NCI-H2227 treated with DMSO at 0.1 percent for 48 hours (cell line): ENCODE measurements around the gene ACSF2.
"Not testable (repeated sequence)": the region's sequence is repeated elsewhere in the genome, so short reads cannot be mapped to it uniquely, and the experiment has no call there.

Experiments used
- DNase-seq: peaks from one replicate; lab custom pipeline; 2025; lab: John Stamatoyannopoulos, UW

ACSF2 gene

GRCh38 chr17:50425682-50426471 lies at the start of gene ACSF2:
Gene ACSF2, plus strand, starts transcription at chr17:50426218. Its CDS starts 44 bp downstream, at chr17:50426262.
- no peak for DNase-seq

- no peak for DNase-seq
Observed at GRCh38 chr17:50379351-50380132, 46.5 kb upstream of the ACSF2 start.

- DNase-seq = no peak
Observed at GRCh38 chr17:50380369-50381259, 45.4 kb upstream of the ACSF2 start.

GRCh38 chr17:50381260-50381815 lies 44.7 kb upstream of the ACSF2 start:
- no peak for DNase-seq

GRCh38 chr17:50381920-50382319 lies 44.1 kb upstream of the ACSF2 start:
- DNase-seq = no peak

GRCh38 chr17:50382931-50383330 lies 43.1 kb upstream of the ACSF2 start:
- no peak for DNase-seq

- DNase-seq = no peak
Observed at GRCh38 chr17:50386510-50386909, 39.5 kb upstream of the ACSF2 start.

GRCh38 chr17:50388728-50389127 lies 37.3 kb upstream of the ACSF2 start:
- DNase-seq = no peak

GRCh38 chr17:50389534-50389933 lies 36.5 kb upstream of the ACSF2 start:
- DNase-seq = no peak

- DNase-seq = no peak
Observed at GRCh38 chr17:50392621-50393020, 33.4 kb upstream of the ACSF2 start.

- DNase-seq = no peak
Observed at GRCh38 chr17:50393700-50394099, 32.3 kb upstream of the ACSF2 start.

- no peak for DNase-seq
Observed at GRCh38 chr17:50394711-50395110, 31.3 kb upstream of the ACSF2 start.

GRCh38 chr17:50396261-50397110 lies 29.5 kb upstream of the ACSF2 start:
- no peak for DNase-seq

GRCh38 chr17:50397111-50397918 lies 28.7 kb upstream of the ACSF2 start, which contains the start of gene LRRC59:
Gene LRRC59, minus strand, starts transcription at chr17:50397523. Its CDS starts 206 bp downstream, at chr17:50397317.
- peak; percentile 78 for DNase-seq

- DNase-seq = no peak
Observed at GRCh38 chr17:50397919-50398285, 28.1 kb upstream of the ACSF2 start.

- not testable (repeated sequence) for DNase-seq
Observed at GRCh38 chr17:50398672-50399071, 27.3 kb upstream of the ACSF2 start.

GRCh38 chr17:50399591-50399990 lies 26.4 kb upstream of the ACSF2 start:
- DNase-seq = not testable (repeated sequence)

- DNase-seq = not testable (repeated sequence)
Observed at GRCh38 chr17:50405351-50405750, 20.7 kb upstream of the ACSF2 start.

- DNase-seq = no peak
Observed at GRCh38 chr17:50406578-50406977, 19.4 kb upstream of the ACSF2 start.

- no peak for DNase-seq
Observed at GRCh38 chr17:50407921-50408320, 18.1 kb upstream of the ACSF2 start.
